Measurements from ENCODE around the gene MICAL2.

MICAL2 gene

DNA sequence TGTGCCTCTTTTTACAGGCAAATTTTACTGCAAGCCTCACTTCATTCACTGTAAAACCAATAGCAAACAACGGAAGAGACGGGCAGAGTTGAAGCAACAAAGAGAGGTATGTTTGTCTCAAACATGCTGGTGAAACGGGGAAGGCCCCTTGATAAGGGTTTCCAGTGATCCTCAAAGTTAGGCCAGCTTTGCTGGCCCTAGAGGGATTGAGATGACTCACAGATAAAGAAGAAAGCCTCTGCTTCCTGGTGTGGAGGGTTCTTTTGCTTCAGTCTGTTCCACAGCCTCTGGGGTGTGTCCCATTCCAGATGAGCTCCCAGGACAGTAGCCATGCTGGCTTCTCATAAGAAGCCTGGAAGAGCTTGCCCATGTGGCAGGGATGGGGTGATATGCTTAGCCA lies 148.1 kb downstream of the MICAL2 start:
- DNase-seq (ENCODE audit: low read depth): no peak
- in situ Hi-C loops (cut with HindIII; ENCODE audit: low sequenced_read_pairs): loop anchor here (25.0 kb wide), 1 partner anchor 446 kb away; no protein-coding TSS in a partner anchor
- H3K4me3 ChIP-seq (ENCODE audit: low read depth, low read length): no peak overlapping the region
- no peak for TF ChIP-seq CTCF (IDR thresholded peaks at IDR 0.05; ENCODE audit: low read depth, low read length, missing control alignments)

DNA sequence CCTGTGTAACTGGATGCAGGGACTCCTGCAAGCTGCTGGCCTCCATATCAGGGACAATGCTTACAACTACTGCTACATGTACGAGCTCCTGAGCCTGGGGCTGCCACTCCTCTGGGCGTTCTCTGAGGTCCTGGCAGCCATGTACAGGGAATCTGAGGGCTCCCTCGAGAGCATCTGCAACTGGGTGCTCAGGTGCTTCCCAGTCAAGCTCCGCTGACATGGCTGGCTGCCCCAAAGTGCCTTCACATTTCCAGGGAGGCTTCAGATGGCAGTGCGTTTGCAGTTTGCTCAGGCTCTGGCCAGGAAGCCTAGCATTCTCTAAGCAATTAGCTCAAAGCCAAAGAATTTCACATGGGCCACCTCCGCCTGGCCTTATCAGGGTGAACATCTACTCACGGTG lies 149.6 kb downstream of the MICAL2 start:
- in situ Hi-C loops (cut with HindIII; ENCODE audit: low sequenced_read_pairs): loop anchor here (25.0 kb wide), 1 partner anchor 448 kb away; no protein-coding TSS in a partner anchor

GRCh38 chr11:12260731-12261521 lies 150.5 kb downstream of the MICAL2 start:
- TF ChIP-seq CTCF (IDR thresholded peaks at IDR 0.05; ENCODE audit: low read depth, low read length, missing control alignments): no peak
- in situ Hi-C loops (cut with HindIII; ENCODE audit: low sequenced_read_pairs): loop anchor here (25.0 kb wide), 1 partner anchor 449 kb away; no protein-coding TSS in a partner anchor

More for the DNA sequence above, 149.6 kb downstream of the MICAL2 start:
- no peak for DNase-seq (ENCODE audit: low read depth)
- H3K4me3 ChIP-seq (ENCODE audit: low read depth, low read length): no peak overlapping the region
- TF ChIP-seq CTCF (IDR thresholded peaks at IDR 0.05; ENCODE audit: low read depth, low read length, missing control alignments): no peak

GRCh38 chr11:12261551-12261950 lies 151.2 kb downstream of the MICAL2 start:
- no peak for TF ChIP-seq CTCF (IDR thresholded peaks at IDR 0.05; ENCODE audit: low read depth, low read length, missing control alignments)
- in situ Hi-C loops (cut with HindIII; ENCODE audit: low sequenced_read_pairs): loop anchor here (25.0 kb wide), 1 partner anchor 449 kb away; no protein-coding TSS in a partner anchor
- no peak for DNase-seq (ENCODE audit: low read depth)
- H3K4me3 ChIP-seq (ENCODE audit: low read depth, low read length): no peak overlapping the region

More at GRCh38 chr11:12260731-12261521, 150.5 kb downstream of the MICAL2 start:
- no peak overlapping the region for H3K4me3 ChIP-seq (ENCODE audit: low read depth, low read length)
- no peak for DNase-seq (ENCODE audit: low read depth)

DNA sequence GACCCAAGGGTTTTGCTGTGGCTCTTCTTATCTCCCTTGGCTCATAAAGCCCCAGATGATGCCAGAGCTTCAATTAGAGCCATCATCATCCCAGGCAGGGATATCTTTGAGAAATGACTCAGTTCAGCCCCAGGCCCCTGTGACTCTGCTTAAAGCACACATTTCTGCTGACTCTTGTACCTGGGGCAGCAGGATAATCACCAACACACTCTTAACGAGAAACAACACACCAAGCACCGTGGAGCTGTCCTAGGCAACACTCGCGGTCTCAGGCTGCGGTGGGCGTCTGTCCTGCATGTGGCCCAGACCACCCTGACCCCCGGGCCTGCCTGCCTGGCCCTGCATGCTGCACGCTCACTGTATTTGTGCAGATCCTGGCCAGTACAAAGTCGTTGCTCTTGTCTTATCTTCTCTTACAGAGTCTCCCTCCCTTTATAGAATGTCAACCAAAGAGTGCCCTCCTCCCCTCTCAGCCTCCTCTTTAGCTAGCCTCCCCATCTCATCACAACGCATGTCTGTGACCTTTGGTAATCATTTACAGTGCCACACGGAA lies 152.8 kb downstream of the MICAL2 start:
- DNase-seq (ENCODE audit: low read depth): no peak
- in situ Hi-C loops (cut with HindIII; ENCODE audit: low sequenced_read_pairs): loop anchor here (25.0 kb wide), 1 partner anchor 451 kb away; no protein-coding TSS in a partner anchor
- no peak for TF ChIP-seq CTCF (IDR thresholded peaks at IDR 0.05; ENCODE audit: low read depth, low read length, missing control alignments)
- H3K4me3 ChIP-seq (ENCODE audit: low read depth, low read length): no peak overlapping the region

GRCh38 chr11:12264361-12264760 lies 154.0 kb downstream of the MICAL2 start:
- no peak for TF ChIP-seq CTCF (IDR thresholded peaks at IDR 0.05; ENCODE audit: low read depth, low read length, missing control alignments)
- H3K4me3 ChIP-seq (ENCODE audit: low read depth, low read length): no peak overlapping the region
- in situ Hi-C loops (cut with HindIII; ENCODE audit: low sequenced_read_pairs): loop anchor here (25.0 kb wide), 1 partner anchor 452 kb away; no protein-coding TSS in a partner anchor
- DNase-seq (ENCODE audit: low read depth): no peak
